ENCODE measurements around the gene PCK1. TPM values are rescaled to one million over a fixed set of nuclear protein-coding genes. Genes with fewer than 3 reads are reported as not detected.

PCK1 gene
- total and polyA plus RNA-seq, 2 donors (not counting 3 experiments of a cell fraction or from before 2014, with no cell fraction given): not detected

- H3K27me3 ChIP-seq (ENCODE audit: control insufficient read depth in 2 of 2, insufficient read depth in 2 of 2, low read length in 2 of 2): no peaks in the 10 kb centered on the region
- TF ChIP-seq FOS (IDR thresholded peaks at IDR 0.05; ENCODE audit: borderline replicate concordance, insufficient read depth, low read length): no peak
- no peak for TF ChIP-seq POLR2A (IDR thresholded peaks at IDR 0.05; ENCODE audit: low read depth, low read length)
- no peak for TF ChIP-seq JUN (IDR thresholded peaks at IDR 0.05; ENCODE audit: borderline replicate concordance, insufficient read depth, insufficient read length, low read depth)
- no peak for TF ChIP-seq GATA2 (IDR thresholded peaks at IDR 0.05; ENCODE audit: insufficient read depth, insufficient read length, low read depth, low read length)
- no peak for TF ChIP-seq MYC (IDR thresholded peaks at IDR 0.05; ENCODE audit: low read depth, low read length)
- no peak for TF ChIP-seq CTCF (IDR thresholded peaks at IDR 0.05; ENCODE audit: extremely low read depth in 1 of 2, insufficient read depth in 1 of 2, low read depth in 1 of 2, low read length in 2 of 2)
- TF ChIP-seq EZH2 (IDR thresholded peaks at IDR 0.05; ENCODE audit: borderline replicate concordance, low read depth, low read length, severe bottlenecking): no peak
- TF ChIP-seq MAX (IDR thresholded peaks at IDR 0.05; ENCODE audit: insufficient read depth, insufficient read length): no peak
- no peak overlapping the region for H3K27ac ChIP-seq (ENCODE audit: insufficient read depth, low read depth, low read length)
- H3K9me1 ChIP-seq (replicated peaks; ENCODE audit: control insufficient read depth, extremely low read depth, insufficient read depth, low read length): no peaks in the 10 kb centered on the region
- intact Hi-C loops (cut with micrococcal nuclease) (no loop called here), dilution Hi-C loops (cut with MboI; ENCODE audit: extremely low pct_ligation_motif_present, low sequenced_read_pairs) (no loop called here)
- no peak overlapping the region for H3K9ac ChIP-seq (replicated peaks; ENCODE audit: extremely low read depth, insufficient read depth, low read length)
- H3K36me3 ChIP-seq (ENCODE audit: control insufficient read depth in 2 of 2, extremely low read depth in 1 of 2, insufficient read depth in 2 of 2, low read length in 2 of 2): no peaks in the 10 kb centered on the region
- FAIRE-seq (no peak), DNase-seq (ENCODE audit: low read depth, low spot score) (no peak)
- no peaks in the 10 kb centered on the region for H3K79me2 ChIP-seq (ENCODE audit: control insufficient read depth, insufficient read depth, low read length)
- H2AFZ ChIP-seq (ENCODE audit: low read depth, low read length): no peak overlapping the region
- no peaks in the 10 kb centered on the region for H3K9me3 ChIP-seq (replicated peaks; ENCODE audit: control insufficient read depth, insufficient read depth, low read length)
- H3K4me2 ChIP-seq (ENCODE audit: insufficient read depth, low read length): no peak overlapping the region
- H3K4me1 ChIP-seq (ENCODE audit: control insufficient read depth, extremely low read depth, insufficient read depth, low read length): no peaks in the 10 kb centered on the region
- H4K20me1 ChIP-seq (replicated peaks; ENCODE audit: control insufficient read depth, extremely low read depth, insufficient read depth, low read length): no peaks in the 10 kb centered on the region
- no peak overlapping the region for H3K4me3 ChIP-seq (replicated peaks in 1 of 3; ENCODE audit: insufficient read depth in 1 of 3, low read depth in 1 of 3, low read length in 3 of 3)
- no TSS peak for BruUV-seq (replicated peaks)
- ChIA-PET CTCF (interaction anchor here (0.7 to 2.0 kb wide), 2 partner anchors 12 to 74 kb away, joined by 3 to 4 read pairs; no protein-coding TSS in a partner anchor), POLR2A (no interaction called here)
Observed at GRCh38 chr20:57616143-57616951, 55.4 kb downstream of the PCK1 start.

All from endothelial cell of umbilical vein (primary cell).